ENCODE data around the gene SFXN5.

Gene SFXN5

DNA sequence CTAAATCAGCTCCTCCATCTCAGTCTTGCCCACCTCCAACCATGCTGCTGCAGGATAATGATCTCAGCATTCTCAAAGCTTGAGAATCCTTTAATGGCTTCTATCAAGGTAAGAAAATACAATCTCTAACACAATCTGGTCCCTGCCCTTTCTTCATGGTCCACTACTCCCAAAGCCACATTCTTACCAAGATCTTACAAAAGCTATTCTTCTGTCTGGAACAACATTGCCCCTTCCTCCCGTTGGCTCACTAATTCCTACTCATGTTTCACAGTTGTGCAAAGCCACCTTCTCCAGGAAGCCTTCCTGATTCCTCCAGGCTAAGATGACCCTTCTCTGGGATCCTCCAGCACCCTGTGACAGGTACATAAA, 5.9 kb upstream of the SFXN5 start:
- TF ChIP-seq, protein P1, sequence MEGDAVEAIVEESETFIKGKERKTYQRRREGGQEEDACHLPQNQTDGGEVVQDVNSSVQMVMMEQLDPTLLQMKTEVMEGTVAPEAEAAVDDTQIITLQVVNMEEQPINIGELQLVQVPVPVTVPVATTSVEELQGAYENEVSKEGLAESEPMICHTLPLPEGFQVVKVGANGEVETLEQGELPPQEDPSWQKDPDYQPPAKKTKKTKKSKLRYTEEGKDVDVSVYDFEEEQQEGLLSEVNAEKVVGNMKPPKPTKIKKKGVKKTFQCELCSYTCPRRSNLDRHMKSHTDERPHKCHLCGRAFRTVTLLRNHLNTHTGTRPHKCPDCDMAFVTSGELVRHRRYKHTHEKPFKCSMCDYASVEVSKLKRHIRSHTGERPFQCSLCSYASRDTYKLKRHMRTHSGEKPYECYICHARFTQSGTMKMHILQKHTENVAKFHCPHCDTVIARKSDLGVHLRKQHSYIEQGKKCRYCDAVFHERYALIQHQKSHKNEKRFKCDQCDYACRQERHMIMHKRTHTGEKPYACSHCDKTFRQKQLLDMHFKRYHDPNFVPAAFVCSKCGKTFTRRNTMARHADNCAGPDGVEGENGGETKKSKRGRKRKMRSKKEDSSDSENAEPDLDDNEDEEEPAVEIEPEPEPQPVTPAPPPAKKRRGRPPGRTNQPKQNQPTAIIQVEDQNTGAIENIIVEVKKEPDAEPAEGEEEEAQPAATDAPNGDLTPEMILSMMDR (IDR thresholded peaks at IDR 0.05): no peak

DNA sequence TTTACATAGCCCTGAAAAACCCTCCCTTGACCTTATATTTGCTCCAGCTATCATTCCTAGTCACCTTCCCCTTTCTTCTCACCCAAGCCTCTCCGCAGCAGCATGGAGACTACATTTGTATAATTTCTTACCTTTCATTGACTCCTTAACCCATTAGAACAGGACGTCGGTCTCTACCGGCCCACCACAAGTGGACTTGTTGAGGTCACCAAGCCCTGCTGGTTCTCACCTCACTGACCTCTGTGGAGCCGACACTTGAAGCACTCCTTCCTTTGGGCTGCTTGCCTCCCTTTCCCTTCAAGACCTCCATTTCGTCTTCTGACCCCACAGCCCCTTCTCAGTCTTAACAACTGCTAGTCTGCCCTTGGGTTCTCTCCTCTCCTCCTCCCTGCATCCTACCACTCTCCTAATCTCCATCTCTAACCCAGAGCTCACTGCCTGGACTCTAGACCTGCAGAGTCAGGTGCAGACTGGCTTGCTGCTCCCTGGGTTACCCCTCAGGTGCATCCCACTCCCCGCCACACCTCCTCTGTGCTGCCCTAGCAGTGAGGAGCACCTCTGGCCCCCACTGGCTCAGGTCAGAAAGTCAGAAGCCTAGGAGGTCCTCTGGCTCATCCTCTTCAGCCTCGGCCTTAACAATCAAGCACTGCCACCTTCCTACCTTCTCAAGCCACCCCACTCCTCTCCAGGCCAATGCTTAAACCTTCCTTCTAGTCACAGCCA, 5.3 kb upstream of the SFXN5 start:
- TF ChIP-seq, protein P1 (IDR thresholded peaks at IDR 0.05): no peak

DNA sequence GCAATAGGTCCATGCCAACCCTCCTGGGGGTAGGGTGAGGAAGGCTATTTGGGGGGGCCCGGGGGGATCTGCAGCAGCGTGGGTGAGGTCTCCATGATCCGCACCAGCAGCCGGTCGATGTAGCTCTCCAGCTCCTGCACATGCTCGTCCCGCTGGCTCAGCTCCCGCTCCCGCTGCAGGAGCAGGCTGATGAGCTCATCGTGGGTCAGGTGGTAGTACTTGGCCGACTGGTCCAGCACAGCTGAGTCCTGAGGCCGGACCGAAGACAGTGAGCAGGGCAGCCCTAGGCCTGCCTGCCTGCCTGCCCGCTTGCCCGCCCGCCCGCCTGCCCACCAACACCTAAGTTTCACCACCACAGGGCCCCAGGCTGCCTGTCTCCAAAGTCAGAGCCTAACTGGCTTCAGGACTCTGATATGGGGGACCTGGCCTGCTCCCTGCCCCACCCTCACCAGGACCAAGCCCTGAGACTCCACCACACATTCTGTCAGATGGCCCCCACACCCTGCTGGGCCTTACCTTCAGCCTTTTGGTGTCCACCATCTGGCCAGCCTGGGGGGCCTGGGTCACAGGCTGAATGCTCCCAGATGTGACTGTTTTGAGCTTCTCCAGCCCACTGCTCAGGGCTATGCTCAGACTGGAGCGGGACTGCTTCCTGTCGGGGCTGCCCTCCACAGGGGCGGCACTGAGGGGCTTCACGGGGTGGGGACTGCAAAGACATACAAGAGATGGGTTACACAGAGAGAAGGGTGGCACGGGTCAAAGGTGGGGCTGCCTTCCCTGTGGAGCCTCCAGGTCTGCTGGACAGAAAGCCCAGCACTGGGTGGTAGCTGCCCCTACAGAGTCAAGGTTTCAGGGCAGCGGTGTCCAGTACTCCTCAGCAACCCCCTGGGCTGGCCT, 4.2 kb upstream of the SFXN5 start:
- TF ChIP-seq, protein P1 (IDR thresholded peaks at IDR 0.05): no peak

DNA sequence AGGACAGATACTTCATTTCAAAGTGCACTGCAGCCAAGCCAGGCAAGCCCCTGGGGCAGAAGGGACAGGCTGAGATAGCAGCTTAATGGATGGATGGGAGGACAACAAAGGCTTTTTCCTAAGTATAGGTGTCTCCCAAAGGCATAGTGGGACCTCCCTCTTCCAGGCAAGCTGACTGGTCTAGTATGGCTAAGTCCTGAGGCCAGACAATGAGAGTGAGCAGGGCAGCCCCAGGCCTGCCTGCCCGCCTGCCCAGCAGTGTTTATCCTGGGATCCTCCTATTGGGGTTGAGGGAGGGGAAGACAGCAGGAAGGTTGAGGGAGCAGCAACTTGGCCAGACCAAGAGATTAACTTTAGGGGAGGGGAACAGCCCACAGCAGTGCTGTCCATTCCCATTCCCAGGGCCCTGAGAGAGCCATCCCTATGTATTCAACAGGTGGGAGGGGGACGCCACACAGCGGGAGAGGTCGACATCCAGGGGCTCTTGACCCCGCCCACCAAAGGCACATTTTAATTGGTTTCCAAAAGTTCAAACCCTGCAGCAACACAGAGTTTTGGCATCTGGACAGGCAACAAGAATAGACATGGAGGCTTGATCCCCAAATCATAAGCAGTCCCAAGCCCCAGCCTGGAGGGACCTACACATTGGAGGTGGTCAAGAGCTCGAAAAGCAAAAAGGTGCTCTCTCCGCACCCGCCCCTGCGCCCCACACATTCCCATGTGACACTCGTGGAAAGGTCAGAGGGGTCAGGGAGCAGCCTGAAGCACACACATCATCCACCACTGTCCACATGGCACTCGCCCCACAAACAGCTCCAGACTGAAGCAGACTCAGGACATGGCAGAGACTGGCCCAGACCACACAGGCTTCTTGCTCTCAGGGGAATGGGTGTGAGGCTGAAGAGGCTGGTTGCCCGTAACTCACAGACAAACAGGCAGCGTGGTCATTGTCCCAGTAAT, 2.9 kb upstream of the SFXN5 start:
- TF ChIP-seq, protein P1 (IDR thresholded peaks at IDR 0.05): no peak

DNA sequence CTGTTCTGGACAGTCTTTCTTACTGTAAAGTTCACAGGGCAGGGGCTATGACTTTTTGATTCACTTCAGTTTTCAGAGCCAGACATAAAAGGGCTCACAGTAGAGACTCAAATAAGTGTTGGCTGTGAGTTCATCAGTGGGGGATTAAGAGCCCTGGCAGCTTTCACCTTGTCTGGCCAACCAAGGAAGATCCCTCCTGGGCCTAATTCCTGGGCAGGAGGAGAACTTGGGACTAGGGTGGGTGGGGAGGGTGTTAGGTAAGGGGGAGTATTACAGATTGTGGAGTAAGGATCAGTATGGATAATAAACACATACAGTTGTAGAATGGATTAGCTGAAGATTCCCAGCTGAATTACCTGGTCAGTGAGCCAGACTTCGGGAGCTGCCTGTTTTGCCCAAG, 904 bp upstream of the SFXN5 start:
- TF ChIP-seq, protein P1 (IDR thresholded peaks at IDR 0.05): no peak

DNA sequence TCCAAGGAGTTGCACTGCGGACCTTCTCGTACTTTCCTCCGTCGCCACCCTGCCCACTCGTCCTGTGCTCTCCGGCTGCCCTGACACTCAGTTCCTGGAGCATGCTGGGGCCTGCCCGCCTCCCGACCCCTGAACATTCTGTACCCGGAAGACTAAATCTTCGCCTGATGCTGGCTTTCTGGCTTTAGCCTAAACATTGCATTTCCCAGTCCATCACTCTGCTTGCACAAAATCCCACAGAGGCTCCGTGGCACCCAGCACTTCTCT, 550 bp upstream of the SFXN5 start:
- TF ChIP-seq, protein P1 (IDR thresholded peaks at IDR 0.05): no peak

DNA sequence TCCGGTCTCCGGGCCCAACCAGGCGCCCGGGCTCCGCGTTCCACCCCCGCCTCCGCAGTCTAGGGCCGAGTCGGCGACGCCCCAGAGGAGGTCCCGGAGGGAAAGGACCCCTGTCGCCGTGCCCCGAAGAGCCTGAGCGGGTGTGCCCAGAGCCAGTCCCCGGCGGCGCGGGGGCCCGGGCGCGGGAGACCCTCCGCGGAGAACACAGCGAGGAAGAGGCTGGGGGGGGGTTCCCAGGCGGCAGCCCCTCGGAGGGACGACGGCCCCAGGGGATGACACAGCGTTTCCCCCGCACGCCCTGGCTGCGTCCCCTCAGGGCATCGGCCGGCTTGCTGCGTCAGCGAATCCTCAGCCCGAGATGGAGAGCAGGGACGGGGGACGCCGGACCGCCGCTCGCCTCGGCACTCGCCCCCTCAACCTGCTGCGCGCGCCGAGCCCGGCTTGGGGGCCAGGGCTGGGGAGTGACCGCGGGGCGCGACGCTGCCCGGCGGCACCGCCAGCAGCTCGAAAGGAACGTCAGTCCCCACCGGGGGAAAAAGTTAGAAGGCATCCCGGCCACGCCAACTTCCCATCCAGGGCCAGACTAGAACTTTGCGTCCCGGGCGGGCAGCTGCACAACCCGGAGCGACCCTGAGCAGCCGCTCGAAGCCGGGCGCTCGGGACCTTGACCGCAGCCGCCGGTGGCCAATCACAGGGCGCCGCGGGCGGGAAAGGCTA, 711 bp downstream of the SFXN5 start:
- TF ChIP-seq, protein P1 (IDR thresholded peaks at IDR 0.05): no peak
